ENCODE data around the gene ZBED4.

DNA sequence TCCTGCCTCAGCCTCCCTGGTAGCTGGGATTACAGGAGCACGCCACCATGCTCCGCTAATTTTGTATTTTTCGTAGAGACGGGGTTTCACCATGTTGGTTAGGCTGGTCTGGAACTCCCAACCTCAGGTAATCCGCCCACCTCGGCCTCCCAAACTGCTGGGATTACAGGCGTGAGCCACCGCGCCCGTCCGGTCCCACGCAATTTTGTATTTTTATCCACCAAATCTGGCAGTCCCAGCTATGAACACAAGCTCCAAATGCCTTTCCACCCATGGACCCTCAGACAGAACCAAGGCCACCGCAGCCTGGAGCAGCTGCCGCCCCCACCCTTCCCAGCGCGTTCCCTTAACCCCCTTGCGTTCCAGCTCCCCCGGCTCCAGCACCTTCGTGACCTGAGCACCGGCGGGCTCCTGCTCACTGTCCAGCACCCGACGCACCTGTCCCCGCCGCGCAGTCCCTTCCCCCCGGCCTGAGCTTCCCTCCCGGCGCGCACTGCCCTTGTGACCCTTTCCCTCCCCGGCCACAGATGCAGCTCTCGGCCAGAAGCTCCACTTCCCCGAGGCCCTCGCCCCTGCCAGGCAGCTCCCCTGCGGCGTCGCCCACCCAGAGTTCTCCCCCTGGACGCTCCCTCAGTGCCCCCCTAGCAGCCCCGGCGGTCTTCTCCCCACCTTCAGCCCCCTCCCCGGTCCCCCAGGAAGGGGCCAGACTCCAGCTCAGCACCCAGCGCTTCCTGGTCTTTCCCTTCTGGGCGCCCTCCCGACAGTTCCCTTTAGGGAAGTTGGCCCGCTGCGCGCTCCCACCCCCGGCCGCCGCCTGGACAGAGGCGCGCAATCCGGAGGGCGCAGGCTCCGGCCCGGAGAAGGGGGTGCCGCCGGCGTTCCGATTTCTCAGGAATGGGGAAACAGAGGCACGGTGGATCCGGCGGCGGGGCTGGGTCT, 5.6 kb upstream of the ZBED4 start:
- TF ChIP-seq CTCF (IDR thresholded peaks at IDR 0.05) (no peak), POLR2A (IDR thresholded peaks at IDR 0.05) (no peak)
